Caco-2 (cell line): Measurements from ENCODE around the gene RUNX2. TPM values are rescaled to one million over a fixed set of nuclear protein-coding genes. Genes with fewer than 3 reads are reported as not detected.

Experiments
- BruUV-seq: library from RNA; stranded (reverse); fragments of 400-500 nt; replicated peaks from 2 replicates; lab custom pipeline; 2021; lab: Mats Ljungman, UMichigan
- CTCF ChIA-PET: fragments of 300-600 bp; sonication (Branson Sonifier 250); formaldehyde crosslinking; loops from one replicate; lab custom pipeline; 2022; ENCODE audit warnings: antibody characterized with exemption; lab: Charles Lee
- POLR2A ChIA-PET: fragments of 300-600 bp; sonication (Branson Sonifier 250); formaldehyde crosslinking; loops from one replicate; lab custom pipeline; 2022; ENCODE audit warnings: antibody characterized with exemption; lab: Charles Lee
- DNase-seq, 2 experiments: peaks; one replicate each; pipeline versions ENCODE4 v3.0.0 to v3.0.0-alpha.2; 2020 to 2022
- H3K27me3 ChIP-seq: replicated peaks from 2 replicates; pipeline ENCODE4 v1.6.0; 2011; ENCODE audit warnings: low read length; ENCODE audit not compliant: control insufficient read depth, insufficient read depth
- H3K36me3 ChIP-seq: 2 replicates; pipeline ENCODE4 v1.5.1; 2011; ENCODE audit warnings: low read length; ENCODE audit not compliant: control insufficient read depth, insufficient read depth
- H3K4me1 ChIP-seq: fragments of 250-450 bp; sonication (Bioruptor Pico); 2 replicates; pipeline ENCODE4 v1.5.1; 2020; ENCODE audit warnings: mild to moderate bottlenecking
- H3K4me3 ChIP-seq: 2 replicates; pipeline ENCODE4 v1.5.1; 2011; ENCODE audit warnings: low read depth, mild to moderate bottlenecking, control low read depth, low read length
- H3K9me3 ChIP-seq: fragments of 250-450 bp; sonication (Bioruptor Pico); 2 replicates; pipeline ENCODE4 v1.5.1; 2020; ENCODE audit warnings: mild to moderate bottlenecking, moderate library complexity
- H3K27ac Mint-ChIP-seq: one replicate; pipeline ENCODE4 v1.8.0; 2022; ENCODE audit warnings: mixed read lengths; ENCODE audit not compliant: unreplicated experiment
- H3K27me3 Mint-ChIP-seq: one replicate; pipeline ENCODE4 v1.8.0; 2022; ENCODE audit warnings: mixed read lengths; ENCODE audit not compliant: insufficient read depth, unreplicated experiment
- H3K36me3 Mint-ChIP-seq: one replicate; pipeline ENCODE4 v1.8.0; 2022; ENCODE audit warnings: mild to moderate bottlenecking, mixed read lengths; ENCODE audit not compliant: insufficient read depth, unreplicated experiment
- H3K4me1 Mint-ChIP-seq: one replicate; pipeline ENCODE4 v1.8.0; 2022; ENCODE audit warnings: low read depth, mixed read lengths; ENCODE audit not compliant: unreplicated experiment
- H3K4me3 Mint-ChIP-seq: one replicate; pipeline ENCODE4 v1.8.0; 2022; ENCODE audit warnings: mild to moderate bottlenecking, moderate library complexity, mixed read lengths; ENCODE audit not compliant: unreplicated experiment
- H3K9me3 Mint-ChIP-seq: one replicate; pipeline ENCODE4 v1.8.0; 2022; ENCODE audit warnings: mixed read lengths; ENCODE audit not compliant: unreplicated experiment
- CTCF ChIP-seq, 2 experiments: fragments of 200-600 bp in 1 of 2; IDR thresholded peaks; 1 replicate in 1 of 2; 2 replicates in 1 of 2; pipeline versions ENCODE4 v1.5.1 to v1.8.0; 2011 to 2022; ENCODE audit warnings: antibody characterized with exemption in 1 of 2, control low read depth in 1 of 2, inconsistent platforms in 1 of 2, low read depth in 1 of 2, low read length in 1 of 2, mild to moderate bottlenecking in 1 of 2, moderate library complexity in 1 of 2; ENCODE audit not compliant: insufficient read depth in 1 of 2, severe bottlenecking in 1 of 2, unreplicated experiment in 1 of 2
- intact Hi-C: fragments of 100-400 bp; cut with micrococcal nuclease; formaldehyde crosslinking; loops from one replicate; pipeline ENCODE4 v1.10.0; 2022; ENCODE audit not compliant: unreplicated experiment
- total RNA-seq: library from RNA; stranded (reverse); gene quantifications from 2 replicates; pipeline ENCODE4 v1.2.3, GENCODE V29; 2022

Gene RUNX2
- total RNA-seq, 1 experiment from 2014 or later = not detected

- H3K27me3 ChIP-seq = no peaks in the 10 kb centered on the region
- H3K4me3 ChIP-seq = no peak overlapping the region
- no peaks in the 10 kb centered on the region for H3K4me1 Mint-ChIP-seq
- DNase-seq = no peak
- H3K4me3 Mint-ChIP-seq = no peak overlapping the region
- intact Hi-C loops = no loop called here
- H3K27ac Mint-ChIP-seq = no peak overlapping the region
- ChIA-PET POLR2A (no interaction called here), CTCF (no interaction called here)
- BruUV-seq = no TSS peak
- H3K27me3 Mint-ChIP-seq = no peaks in the 10 kb centered on the region
- H3K36me3 Mint-ChIP-seq = no peaks in the 10 kb centered on the region
- no peak for TF ChIP-seq CTCF (IDR thresholded peaks at IDR 0.05; ENCODE audit: insufficient read depth in 1 of 2, low read depth in 1 of 2, low read length in 1 of 2, severe bottlenecking in 1 of 2, unreplicated experiment in 1 of 2)
- no peaks in the 10 kb centered on the region for H3K9me3 ChIP-seq
- no peaks in the 10 kb centered on the region for H3K4me1 ChIP-seq
- H3K9me3 Mint-ChIP-seq = no peaks in the 10 kb centered on the region
- H3K36me3 ChIP-seq = no peaks in the 10 kb centered on the region
Measured at GRCh38 chr6:45344900-45345299, 16.8 kb downstream of the RUNX2 start.

GRCh38 chr6:45350186-45350710, 22.1 kb downstream of the RUNX2 start:
- no peak for TF ChIP-seq CTCF (IDR thresholded peaks at IDR 0.05; ENCODE audit: insufficient read depth in 1 of 2, low read depth in 1 of 2, low read length in 1 of 2, severe bottlenecking in 1 of 2, unreplicated experiment in 1 of 2)
- CTCF ChIA-PET = no interaction called here
- BruUV-seq = no TSS peak
- Mint-ChIP-seq H3K9me3 (no peaks in the 10 kb centered on the region), H3K36me3 (no peaks in the 10 kb centered on the region), H3K4me1 (no peaks in the 10 kb centered on the region), H3K27ac (no peak overlapping the region), H3K4me3 (no peak overlapping the region), H3K27me3 (no peaks in the 10 kb centered on the region)
- intact Hi-C loops = no loop called here
- no peaks in the 10 kb centered on the region for H3K9me3 ChIP-seq
- no peaks in the 10 kb centered on the region for H3K4me1 ChIP-seq
- no peak overlapping the region for H3K4me3 ChIP-seq
- H3K27me3 ChIP-seq = no peaks in the 10 kb centered on the region
- no peak for DNase-seq
- no peaks in the 10 kb centered on the region for H3K36me3 ChIP-seq
- POLR2A ChIA-PET = no interaction called here

- Mint-ChIP-seq H3K27ac (no peak overlapping the region), H3K4me1 (no peaks in the 10 kb centered on the region), H3K9me3 (no peaks in the 10 kb centered on the region), H3K27me3 (no peaks in the 10 kb centered on the region), H3K36me3 (no peaks in the 10 kb centered on the region), H3K4me3 (no peak overlapping the region)
- no TSS peak for BruUV-seq
- Histone ChIP-seq H3K9me3 (no peaks in the 10 kb centered on the region), H3K4me1 (no peaks in the 10 kb centered on the region), H3K27me3 (no peaks in the 10 kb centered on the region), H3K4me3 (no peak overlapping the region), H3K36me3 (no peaks in the 10 kb centered on the region)
- ChIA-PET CTCF (no interaction called here), POLR2A (no interaction called here)
- intact Hi-C loops = no loop called here
- TF ChIP-seq CTCF (IDR thresholded peaks at IDR 0.05; ENCODE audit: insufficient read depth in 1 of 2, low read depth in 1 of 2, low read length in 1 of 2, severe bottlenecking in 1 of 2, unreplicated experiment in 1 of 2) = no peak
- no peak for DNase-seq
Measured at GRCh38 chr6:45351076-45351475, 22.9 kb downstream of the RUNX2 start.
